HCT116 (cell line): ENCODE measurements around the gene PDE4B.

Experiments
- EZH2 ChIP-seq: fragments of 200-600 bp; sonication (generic); IDR thresholded peaks from 2 replicates; pipeline ENCODE4 v1.6.1; 2017; ENCODE audit warnings: antibody characterized with exemption, mixed run types
- JUND ChIP-seq: IDR thresholded peaks from 2 replicates; pipeline ENCODE4 v1.6.1; 2012
- POLR2A ChIP-seq: IDR thresholded peaks from 2 replicates; pipeline ENCODE4 v1.7.0; 2011; ENCODE audit warnings: borderline replicate concordance; ENCODE audit not compliant: insufficient read depth, insufficient read length; ENCODE audit errors: extremely low read depth
- POLR2AphosphoS5 ChIP-seq: IDR thresholded peaks from 2 replicates; pipeline ENCODE4 v1.6.1; 2011; ENCODE audit warnings: mild to moderate bottlenecking, low read depth, low read length, moderate library complexity
- TCF7L2 ChIP-seq: IDR thresholded peaks from 2 replicates; pipeline ENCODE4 v1.7.0; 2011; ENCODE audit warnings: borderline replicate concordance, inconsistent platforms; ENCODE audit not compliant: insufficient read depth, insufficient read length; ENCODE audit errors: extremely low read depth
- ZNF274 ChIP-seq: fragments of 200-500 bp; sonication (Bioruptor generic); IDR thresholded peaks from 2 replicates; pipeline ENCODE4 v1.6.1; 2014; ENCODE audit warnings: mild to moderate bottlenecking, low read depth, low read length, inconsistent platforms
- TF ChIP-seq, protein P1 (sequence below), 3 experiments: fragments of 200-600 bp in 1 of 3; sonication (generic) in 1 of 3; IDR thresholded peaks in 2 of 3; conservative IDR thresholded peaks in 1 of 3; 2 replicates each; pipeline ENCODE4 v1.5.1; 2012 to 2017; ENCODE audit warnings: low read depth in 2 of 3, low read length in 2 of 3, antibody characterized with exemption in 1 of 3, borderline replicate concordance in 1 of 3, control low read depth in 1 of 3, mild to moderate bottlenecking in 1 of 3, mixed read lengths in 1 of 3, mixed run types in 1 of 3, moderate library complexity in 1 of 3; ENCODE audit not compliant: insufficient read depth in 1 of 3

DNA sequence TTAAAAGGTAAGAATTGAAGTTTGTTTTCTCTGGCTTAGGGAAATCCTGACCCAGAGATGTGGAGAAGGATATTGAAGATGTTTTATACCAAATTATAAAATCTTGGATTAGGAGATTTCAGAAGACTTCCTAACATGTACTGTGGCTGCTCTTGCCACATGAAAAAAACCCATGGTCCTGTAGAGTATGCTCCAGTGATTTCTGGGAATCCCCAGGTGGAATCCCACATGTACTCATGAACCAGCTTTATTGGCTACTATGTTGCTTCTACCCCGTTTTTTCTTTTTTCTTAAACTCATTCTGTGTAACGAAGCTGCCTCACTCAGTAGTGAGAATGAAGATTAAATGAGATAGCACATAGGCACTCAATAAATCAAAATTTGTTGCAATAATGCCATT lies 608.5 kb downstream of the PDE4B start:
- TF ChIP-seq POLR2A: no peak
- TF ChIP-seq, protein P1, sequence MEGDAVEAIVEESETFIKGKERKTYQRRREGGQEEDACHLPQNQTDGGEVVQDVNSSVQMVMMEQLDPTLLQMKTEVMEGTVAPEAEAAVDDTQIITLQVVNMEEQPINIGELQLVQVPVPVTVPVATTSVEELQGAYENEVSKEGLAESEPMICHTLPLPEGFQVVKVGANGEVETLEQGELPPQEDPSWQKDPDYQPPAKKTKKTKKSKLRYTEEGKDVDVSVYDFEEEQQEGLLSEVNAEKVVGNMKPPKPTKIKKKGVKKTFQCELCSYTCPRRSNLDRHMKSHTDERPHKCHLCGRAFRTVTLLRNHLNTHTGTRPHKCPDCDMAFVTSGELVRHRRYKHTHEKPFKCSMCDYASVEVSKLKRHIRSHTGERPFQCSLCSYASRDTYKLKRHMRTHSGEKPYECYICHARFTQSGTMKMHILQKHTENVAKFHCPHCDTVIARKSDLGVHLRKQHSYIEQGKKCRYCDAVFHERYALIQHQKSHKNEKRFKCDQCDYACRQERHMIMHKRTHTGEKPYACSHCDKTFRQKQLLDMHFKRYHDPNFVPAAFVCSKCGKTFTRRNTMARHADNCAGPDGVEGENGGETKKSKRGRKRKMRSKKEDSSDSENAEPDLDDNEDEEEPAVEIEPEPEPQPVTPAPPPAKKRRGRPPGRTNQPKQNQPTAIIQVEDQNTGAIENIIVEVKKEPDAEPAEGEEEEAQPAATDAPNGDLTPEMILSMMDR (IDR thresholded peaks at IDR 0.05 in 2 of 3, conservative IDR thresholded peaks at IDR 0.05 in 1 of 3; ENCODE audit: borderline replicate concordance in 1 of 3, insufficient read depth in 1 of 3, low read depth in 2 of 3, low read length in 2 of 3): no peak
- TF ChIP-seq JUND: no peak
- no peak for TF ChIP-seq ZNF274
- no peak for TF ChIP-seq EZH2
- TF ChIP-seq POLR2AphosphoS5: no peak
- TF ChIP-seq TCF7L2: no peak
